HG03378 (cell line): ENCODE results near the gene ETV7.
"Not testable (repeated sequence)": the region's sequence is repeated elsewhere in the genome, so short reads cannot be mapped to it uniquely, and the experiment has no call there.

Experiments
- ATAC-seq: cut with Tn5 transposase; IDR thresholded peaks from one replicate; pipeline ENCODE4 v1.9.1; 2021; ENCODE audit warnings: mild to moderate bottlenecking, moderate library complexity; ENCODE audit not compliant: unreplicated experiment

ETV7 gene

DNA sequence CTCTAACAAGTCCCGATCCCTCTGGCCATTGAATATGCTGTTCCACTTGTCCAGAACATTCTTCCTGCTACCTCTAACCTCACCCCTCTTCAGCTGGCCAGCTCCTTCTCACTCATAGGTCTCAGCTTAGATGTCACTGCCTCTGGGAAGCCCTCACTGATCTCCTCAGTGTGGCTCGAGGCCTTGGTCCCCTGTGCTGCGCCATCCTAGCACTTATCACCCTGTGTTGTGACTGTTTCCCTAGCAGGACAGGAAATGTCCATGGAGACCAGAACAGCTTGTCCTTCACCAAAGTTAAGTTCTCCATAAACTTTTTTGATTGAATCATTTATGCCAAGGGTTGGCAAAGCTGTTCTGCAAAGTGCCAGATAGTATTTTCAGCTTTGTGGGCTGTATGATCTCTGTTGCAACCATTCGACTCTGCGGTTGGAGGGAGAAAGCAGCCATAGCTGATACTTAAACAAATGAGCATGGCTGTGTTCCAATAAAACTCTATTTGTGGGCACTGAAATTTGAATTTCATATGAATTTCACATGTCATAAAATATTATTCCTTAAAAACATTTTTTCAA, 44.3 kb downstream of the ETV7 start:
- no peak for ATAC-seq

DNA sequence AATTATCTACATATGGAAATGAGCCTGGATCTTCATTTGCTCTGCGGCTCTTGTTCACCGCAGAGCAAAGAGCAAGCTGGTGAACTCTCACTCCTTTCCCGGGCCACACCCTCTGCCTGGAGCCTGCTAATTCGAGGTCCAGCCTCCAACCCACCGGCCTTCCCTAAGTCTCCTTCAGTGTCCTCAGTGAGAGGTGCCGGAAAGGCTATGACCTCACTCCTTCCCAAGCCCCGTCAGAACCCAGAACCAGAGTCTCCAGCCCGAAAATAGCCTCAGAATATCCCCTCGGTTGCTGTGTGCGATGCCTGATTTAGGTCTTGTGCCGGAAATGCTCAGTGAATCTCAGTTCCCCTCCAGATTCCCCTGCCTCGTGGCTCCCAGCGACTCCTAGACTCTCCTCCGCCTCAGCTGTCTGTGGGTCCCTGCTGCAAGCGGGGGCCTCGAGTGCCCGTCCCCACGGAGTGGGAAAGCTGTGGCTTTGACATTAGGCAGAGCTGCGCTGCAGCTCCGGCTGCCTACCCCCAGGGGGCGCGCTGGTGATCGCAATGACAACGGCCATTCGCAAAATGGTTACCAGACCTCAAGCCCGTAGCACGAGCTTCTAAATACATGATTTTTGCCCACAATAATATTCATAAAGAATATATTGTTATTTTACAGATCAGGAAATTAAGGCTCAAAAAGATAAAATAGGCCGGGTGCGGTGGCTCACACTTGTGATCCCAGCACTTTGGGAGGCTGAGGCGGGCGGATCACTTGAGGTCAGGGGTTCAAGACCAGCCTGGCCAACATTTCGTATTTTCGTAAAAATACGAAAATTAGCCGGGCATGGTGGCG, 46.6 kb downstream of the ETV7 start:
- ATAC-seq = no peak

DNA sequence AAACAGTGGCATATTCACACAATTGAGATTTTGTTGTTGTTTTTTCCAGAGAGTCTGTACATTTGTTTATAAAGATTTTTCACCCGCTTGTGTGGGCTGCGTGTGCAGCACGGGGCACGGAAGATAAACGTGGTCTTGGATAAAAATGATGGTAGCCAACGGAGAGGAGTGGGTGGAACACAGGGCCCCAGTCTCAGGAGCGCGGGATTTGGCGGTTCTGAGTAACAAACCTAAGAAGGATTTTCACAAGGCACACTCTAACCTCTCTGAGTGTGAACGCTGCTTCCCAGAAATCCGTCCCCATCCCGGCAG, 47.2 kb downstream of the ETV7 start:
- ATAC-seq = no peak

DNA sequence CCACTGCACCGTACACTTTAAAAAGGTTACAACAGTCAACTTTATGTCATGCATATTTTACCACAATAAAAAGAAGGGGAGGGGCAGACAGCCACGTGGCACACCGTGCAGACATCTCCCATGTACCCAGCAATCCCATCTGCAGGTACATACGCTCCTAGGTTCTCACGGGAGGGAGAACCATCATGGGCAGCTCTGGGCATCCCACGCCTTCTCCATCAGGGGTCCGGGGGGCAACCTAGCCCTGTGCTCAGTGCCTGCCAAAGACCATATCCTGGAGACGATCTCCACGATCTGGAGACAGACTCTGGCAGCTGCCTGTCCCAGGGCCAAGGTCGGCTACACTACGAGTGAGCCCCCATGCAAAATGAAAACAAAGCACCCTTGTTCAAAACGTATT, 48.3 kb downstream of the ETV7 start:
- ATAC-seq = no peak

DNA sequence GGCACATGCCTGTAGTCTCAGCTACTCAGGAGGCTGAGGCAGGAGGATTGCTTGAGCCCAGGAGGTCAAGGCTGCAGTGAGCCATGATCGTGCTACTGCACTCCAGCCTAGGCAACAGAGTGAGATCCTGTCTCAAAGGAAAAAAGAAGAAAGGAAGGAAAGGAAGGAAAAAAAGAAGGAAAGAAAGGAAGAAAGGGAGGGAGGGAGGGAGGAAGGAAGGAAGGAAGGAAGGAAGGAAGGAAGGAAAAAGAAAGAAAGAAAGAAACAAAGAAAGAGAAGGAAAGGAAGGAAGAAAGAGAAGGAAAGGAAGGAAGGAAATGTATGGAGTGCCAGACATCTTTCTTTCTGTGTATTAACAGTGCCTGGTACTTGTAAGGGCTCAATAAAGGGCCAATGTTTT, 49.2 kb downstream of the ETV7 start:
- not testable (repeated sequence) for ATAC-seq

DNA sequence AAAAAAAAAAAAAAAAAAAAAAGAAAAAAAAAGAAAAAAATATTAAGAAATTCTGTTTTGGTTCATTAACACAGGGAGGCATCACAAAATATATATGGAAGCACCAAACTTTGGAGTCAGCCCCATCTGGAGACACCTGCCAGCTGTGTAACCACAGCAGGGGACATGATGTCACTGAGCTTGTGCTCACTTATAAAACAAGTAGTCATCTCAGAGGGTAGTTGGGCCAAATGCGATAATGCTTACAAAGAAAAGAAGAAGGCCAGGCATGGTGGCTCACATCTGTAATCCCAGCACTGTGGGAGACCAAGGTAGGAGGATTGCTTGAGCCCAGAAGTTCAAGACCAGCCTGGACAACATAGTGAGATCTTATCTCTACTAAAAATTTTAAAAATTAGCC, 49.7 kb downstream of the ETV7 start:
- no peak for ATAC-seq

DNA sequence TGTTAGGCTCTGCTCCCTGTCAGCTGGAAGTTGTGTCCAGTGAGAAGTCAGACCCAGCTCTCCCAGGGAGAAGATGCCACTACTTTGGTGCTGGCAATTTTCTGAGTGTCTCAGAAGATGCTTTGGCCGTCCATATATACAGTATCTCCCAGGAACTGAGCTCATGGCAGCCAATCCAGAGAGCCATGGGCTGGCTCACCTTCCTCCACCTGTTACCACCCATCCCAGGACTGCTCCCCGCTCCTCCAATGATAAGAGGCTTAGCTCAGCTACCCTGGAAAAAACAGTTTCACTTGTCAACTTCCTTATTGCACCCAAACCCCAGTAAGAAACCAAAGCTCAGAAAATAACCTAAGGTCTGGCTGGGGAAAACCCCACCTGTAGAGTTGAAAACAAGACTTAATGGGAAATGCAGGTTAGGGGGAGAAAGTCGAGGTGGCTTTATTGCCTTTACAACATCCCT, 50.7 kb downstream of the ETV7 start, which contains the start of gene BNIP5:
Gene BNIP5 (minus strand): TSS at position 110 of the 463 bp plus-strand sequence. CDS start 6,198 bp downstream, outside the sequence.
- no peak for ATAC-seq

DNA sequence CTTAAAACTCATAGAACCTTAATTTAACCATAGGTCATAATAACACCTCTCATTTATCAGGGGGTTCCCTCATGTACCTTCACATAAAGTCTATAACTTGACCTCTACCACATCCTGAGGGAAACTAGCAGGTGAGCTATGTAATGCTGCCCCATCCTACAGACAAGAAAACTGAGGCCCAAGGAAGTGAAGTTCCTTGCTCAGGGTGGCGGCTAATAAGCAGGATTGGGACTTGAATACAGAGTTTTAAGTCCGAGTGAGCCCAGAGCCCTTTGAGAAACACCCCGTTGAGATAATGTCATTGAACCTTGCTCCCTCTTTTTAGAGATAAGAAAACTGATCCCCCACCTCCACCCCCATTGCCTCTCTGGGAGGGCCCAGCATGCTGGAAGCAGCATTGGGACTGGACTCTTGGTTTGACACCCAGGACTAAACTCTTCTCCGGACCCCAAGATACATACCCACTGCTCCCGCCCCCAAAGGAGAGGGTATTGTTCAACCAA, 51.2 kb downstream of the ETV7 start:
- no peak for ATAC-seq

DNA sequence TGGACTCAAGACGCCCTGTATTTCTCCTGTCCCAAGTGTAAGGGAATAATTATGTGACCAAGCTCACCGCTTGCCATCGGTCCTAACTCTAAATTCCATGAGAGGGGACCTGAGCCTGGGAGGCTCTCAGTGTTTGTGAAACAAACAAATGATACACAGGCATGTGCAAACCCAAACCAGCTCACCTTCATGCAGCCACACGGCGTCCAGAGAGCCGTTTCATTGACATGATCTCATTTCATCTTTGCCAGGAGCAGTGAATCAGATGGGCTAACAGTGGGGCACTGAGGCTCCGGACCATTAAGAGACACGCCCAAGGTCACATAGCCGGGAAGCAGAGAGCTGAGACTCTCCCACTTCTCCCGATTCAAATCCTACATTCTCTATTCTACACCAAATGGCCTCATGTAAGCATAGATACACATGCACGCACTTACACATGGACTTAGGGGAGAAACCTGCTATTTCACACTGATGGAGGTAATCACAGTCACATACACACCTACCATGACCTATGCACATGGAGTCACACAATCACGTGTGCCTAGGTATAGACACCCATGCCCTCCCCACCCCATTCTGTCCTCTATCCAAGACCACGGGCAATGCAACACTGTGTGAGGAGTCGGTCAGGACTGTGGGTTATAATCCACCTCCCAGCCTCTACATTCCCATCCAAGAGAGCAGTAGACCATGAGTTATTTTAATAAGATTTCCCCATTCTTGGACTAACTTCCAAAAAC, 51.8 kb downstream of the ETV7 start:
- ATAC-seq = no peak

DNA sequence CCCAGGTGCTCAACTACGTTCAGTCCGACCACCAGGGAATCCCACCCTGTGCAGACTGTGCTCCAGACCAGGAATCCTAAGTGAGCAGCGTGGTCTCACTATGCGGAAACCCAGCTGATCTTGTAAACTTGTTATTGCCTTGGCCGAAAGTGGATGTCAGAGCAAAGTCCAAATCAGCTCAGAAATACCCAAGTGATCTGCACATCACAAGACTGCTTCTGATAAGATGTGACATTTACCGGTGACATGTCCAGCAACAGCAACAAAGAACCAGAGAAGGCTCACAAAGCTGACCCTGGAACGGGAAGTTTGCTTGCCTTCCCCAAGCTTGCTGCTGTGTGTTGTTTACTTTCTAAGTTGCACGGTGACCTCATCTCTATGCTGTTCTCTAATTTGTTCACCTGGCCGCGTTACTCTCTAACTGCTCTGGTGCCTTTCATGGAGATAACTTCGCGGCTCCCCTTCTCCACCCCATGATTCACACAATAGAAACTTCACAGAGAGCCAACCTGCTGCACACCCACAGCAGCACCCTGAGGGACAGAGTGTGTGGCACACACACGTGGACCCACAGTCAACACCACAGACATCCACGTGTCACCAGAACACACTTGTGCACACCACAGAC, 52.5 kb downstream of the ETV7 start:
- no peak for ATAC-seq

DNA sequence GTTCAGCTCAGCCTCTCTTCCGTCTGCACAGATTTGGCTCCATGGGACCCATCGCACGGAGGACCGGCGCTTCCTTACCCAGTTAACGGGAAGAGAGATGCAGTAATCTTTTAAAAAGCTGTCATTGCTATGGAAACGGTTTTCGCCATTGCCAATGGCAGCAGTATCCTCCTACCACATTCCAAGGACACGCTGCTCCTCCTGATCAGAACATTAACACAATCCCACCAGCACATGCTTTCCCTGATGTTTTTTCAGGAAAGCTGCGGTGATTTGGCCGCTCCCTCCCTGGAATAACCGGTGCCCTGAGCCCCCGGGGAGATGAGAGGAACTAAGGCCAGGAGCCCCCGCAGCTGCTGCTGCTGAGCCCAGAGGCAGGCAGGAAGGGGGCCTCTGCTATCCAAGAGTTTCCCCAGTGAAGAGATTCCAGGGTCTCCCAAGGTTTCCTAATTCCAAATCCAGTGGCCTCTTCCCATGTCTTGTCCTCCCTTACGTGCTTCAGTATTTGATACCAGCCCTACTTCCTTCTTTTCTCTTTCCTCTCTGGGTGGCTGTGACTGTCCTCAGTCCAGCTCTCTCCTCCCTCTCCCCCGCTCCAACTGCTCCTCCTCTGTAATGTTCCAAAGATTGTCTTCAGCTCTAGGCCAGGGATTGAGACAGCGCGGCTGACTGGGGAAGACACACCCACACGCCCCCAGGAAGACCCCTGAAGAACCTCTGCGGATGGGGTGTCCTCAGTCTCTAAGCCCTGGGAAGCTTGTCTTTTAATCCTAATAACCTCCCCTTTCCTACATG, 53.3 kb downstream of the ETV7 start:
- no peak for ATAC-seq

DNA sequence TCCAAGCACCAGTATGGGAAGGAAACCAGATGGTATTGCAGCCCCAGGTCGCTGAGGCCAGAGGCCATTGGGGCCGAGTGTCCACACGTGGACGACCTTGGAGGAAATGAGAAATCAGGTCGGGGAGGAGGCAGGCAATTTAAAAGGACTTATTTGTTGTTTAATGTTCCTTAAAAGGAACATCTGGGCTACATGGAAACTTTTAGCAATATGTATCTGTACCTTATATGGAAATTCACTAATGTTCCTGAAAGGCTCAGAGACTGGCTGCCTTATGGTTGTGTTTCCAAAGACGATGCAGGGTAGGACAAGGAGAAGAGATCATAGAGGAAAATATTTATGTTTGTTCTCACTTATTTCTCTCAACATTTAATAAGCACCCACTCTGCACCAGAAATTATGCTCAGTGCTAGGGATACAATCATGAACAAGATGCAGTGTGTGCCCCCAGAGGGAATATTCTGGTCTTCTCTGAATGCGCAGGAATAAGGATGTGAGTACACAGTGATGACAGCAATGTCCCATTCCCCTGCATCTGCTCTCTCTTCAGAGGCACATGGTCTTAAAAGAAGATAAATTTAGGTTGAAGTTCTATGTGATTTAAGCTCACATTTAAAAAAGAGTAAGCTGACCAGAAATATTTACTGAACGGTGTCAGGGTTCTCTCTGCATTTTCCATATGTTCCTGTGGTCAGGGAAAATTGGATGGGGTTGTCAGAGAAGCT, 54.1 kb downstream of the ETV7 start:
- ATAC-seq = no peak

DNA sequence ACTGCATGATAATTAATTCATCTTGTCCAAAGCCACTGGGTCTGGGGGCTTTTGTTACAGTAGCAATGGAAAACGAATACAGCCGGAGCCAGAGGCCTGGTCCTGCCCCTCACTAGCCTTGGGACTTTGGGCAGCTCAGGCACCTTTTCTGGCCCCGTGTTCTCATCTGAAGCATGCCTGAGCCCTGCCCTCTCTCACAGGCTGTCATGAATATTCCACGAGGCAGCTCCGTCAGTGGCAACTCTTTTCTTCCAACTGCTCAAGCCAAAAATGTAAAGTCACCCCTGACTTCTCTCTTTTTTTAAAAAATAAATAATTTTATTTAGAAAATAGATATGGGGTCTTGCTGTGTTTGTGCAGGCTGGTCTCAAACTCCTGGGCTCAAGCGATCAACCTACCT, 56.1 kb downstream of the ETV7 start:
- no peak for ATAC-seq

DNA sequence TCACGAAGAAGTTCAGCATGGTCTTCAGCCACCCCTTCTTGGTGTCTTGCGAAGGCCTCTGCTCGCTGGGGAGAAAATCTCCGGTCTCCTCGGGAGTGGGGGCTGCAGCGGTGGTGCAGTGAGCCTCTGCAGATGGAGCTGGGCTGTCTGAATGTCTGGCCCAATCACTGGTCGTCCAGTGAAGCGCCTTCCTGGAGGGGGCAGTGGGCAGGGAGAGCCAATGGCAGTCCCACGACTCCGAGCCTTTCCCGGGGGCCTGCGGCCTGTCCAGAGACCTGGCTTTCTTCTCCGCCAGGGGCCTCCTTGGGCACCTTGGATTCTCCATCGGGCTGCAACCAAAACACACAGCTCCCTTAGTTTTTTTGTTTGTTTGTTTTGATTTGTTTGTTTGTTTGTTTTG, 57.1 kb downstream of the ETV7 start:
- no peak for ATAC-seq

DNA sequence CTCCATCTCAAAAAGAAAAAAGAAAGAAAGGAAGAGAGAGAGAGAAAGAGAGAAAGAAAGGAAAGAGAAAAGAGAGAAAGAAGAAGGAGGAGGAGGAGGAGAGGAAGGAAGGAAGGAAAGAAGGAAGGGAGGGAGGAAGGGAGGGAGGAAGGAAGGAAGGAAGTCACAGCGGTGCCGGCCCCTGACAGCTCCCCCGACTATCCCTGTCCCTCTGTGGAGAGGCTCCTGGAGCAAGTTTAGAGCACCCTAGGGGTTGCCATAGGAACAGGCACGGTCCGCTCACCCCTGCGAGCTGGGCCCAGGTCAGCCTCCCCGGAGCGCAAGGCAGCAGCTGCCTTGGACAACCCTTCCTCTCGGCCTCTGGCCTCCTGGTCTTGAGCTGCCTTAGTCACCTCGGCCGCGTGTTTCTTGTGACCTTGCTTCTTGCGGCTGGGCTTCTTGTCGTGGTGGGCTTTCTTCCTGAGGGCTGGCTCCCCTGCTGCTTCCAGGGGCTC, 57.6 kb downstream of the ETV7 start:
- ATAC-seq = no peak

DNA sequence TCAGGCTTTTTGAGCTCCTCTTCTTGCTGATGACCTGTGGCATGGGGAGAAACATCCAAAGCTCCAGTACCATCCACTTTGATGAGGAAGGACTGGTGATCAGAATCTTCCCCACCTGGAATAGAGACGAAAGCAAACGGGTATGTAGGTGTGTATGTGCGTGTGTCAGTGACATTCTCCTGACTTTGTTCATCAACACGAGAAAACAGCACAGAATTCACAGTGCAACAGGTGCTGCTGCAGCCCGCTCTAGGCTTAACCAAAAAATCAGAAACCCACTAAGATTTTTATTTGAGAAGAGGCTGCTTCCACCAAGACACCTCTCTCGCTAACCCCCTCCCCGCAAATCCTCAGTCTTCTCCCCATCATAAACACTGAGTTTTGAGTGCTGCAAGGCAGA, 58.9 kb downstream of the ETV7 start:
- no peak for ATAC-seq

DNA sequence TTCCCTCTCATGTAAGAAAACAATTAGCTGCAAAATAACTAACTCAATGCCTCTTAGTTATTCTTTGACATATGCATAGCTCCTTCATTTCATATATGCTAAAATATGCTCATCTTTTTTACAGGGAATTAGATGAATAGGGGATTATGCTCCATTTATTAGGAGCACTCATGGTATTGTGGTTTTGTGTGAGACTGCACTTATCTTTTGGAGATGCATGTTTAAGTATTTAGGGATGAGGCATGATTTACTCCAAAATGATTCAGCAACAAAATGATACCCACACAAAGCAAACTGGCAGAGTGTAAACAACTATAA, 59.6 kb downstream of the ETV7 start:
- no peak for ATAC-seq

DNA sequence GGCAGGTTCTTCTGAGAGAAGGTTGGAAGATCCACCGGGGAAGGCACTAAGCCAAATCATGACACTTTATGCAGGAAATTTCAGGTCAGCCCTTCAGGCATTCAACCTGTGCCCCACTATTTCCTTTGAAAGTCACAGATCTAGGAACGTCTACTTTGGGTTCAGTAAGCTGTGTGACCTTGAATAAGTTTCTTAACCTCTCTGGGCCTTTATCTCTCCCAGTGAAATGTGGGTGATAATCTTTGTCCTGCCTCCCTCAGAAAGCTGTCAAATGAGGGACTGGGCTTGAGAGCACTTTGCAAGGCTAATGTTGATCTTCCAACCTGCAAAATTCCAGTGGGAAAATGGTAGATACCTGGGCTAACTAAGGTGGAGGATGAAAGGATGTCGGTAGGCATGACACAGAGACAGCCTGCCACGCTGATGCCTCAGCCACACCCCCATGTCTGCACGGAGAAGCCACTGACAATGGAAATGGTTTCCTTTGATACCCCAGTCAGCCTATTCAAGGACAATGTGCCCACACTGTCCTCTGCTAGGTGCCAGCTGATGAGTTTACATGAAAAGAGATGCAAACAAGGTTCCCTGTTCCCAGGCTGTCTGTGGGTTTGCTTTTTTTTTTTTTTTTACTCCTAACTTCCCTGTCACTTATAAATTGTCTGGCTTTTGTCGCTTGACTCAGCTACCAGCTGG, 60.1 kb downstream of the ETV7 start:
- no peak for ATAC-seq

DNA sequence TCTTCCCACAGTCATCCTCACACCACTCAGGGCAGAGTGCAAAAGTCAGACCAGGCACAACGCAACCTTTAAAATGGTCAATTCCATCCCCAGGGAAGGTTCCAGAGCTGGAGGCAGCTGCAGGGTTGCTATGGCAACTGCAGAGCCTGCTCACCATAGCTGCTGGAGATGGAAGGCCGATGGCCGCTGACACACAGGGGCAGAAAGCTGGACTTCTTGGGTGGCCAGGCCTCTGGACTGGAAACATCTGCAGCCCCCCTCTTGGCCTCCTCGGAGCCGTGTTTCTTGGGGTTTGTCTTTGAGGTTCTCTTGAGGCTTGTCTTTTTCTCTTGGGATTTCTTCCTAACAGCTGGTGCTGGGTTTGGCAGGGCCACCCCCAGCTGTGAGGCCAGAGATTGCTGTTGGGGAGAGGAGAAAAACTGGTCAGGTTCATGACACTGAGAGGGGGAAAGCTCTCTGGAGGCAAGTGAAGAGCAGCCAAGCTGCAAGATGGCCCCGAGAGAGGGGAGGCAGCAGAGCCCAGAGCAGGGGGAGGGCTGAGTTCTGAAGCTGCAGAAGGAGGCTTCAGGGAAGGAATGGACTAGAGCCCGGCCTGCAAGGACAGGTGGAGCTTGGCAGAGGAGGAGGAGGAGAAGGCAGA, 61.0 kb downstream of the ETV7 start:
- no peak for ATAC-seq
